Astrocyte (in vitro differentiated cells and primary cell): ENCODE measurements around the gene ENPP6. TPM values are rescaled to one million over a fixed set of nuclear protein-coding genes. Genes with fewer than 3 reads are reported as not detected.
"Not testable (repeated sequence)": the region's sequence is repeated elsewhere in the genome, so short reads cannot be mapped to it uniquely, and the experiment has no call there.

Source experiments
- DNase-seq: peaks from one replicate; pipeline ENCODE4 v3.0.0-alpha.2; 2010; ENCODE audit warnings: low read depth
- FAIRE-seq: peaks from 2 replicates; lab custom pipeline; 2011; peaks lifted over from hg19 to GRCh38; lab: Jason Lieb, UNC
- H2AFZ ChIP-seq: 2 replicates; pipeline ENCODE4 v1.6.0; 2012; ENCODE audit warnings: low read depth, low read length, inconsistent platforms
- H3K27ac ChIP-seq: 2 replicates; pipeline ENCODE4 v1.5.1; 2011; ENCODE audit warnings: low read depth, low read length, inconsistent platforms
- H3K27me3 ChIP-seq: 2 replicates; pipeline ENCODE4 v1.6.0; 2011; ENCODE audit warnings: low read length, inconsistent platforms; ENCODE audit not compliant: insufficient read depth
- H3K36me3 ChIP-seq: 2 replicates; pipeline ENCODE4 v1.5.1; 2011; ENCODE audit warnings: low read length, inconsistent platforms; ENCODE audit not compliant: insufficient read depth
- H3K4me1 ChIP-seq: 2 replicates; pipeline ENCODE4 v1.5.1; 2011; ENCODE audit warnings: low read length, inconsistent platforms; ENCODE audit not compliant: insufficient read depth
- H3K4me2 ChIP-seq: 2 replicates; pipeline ENCODE4 v1.6.0; 2012; ENCODE audit warnings: low read length, inconsistent platforms
- H3K4me3 ChIP-seq: 2 replicates; pipeline ENCODE4 v1.5.1; 2011; ENCODE audit warnings: low read depth, mild to moderate bottlenecking, low read length, inconsistent platforms; ENCODE audit not compliant: insufficient read depth
- H3K79me2 ChIP-seq: 2 replicates; pipeline ENCODE4 v1.6.0; 2012; ENCODE audit warnings: mild to moderate bottlenecking, low read length, inconsistent platforms; ENCODE audit not compliant: insufficient read depth
- H3K9ac ChIP-seq: 2 replicates; pipeline ENCODE4 v1.6.0; 2012; ENCODE audit warnings: mild to moderate bottlenecking, low read length, inconsistent platforms
- H3K9me3 ChIP-seq: 2 replicates; pipeline ENCODE4 v1.5.1; 2012; ENCODE audit warnings: low read depth, mild to moderate bottlenecking, low read length, inconsistent platforms; ENCODE audit not compliant: insufficient read depth
- H4K20me1 ChIP-seq: 2 replicates; pipeline ENCODE4 v1.6.0; 2012; ENCODE audit warnings: low read length, inconsistent platforms; ENCODE audit not compliant: insufficient read depth
- H3K27ac Mint-ChIP-seq: one replicate; pipeline ENCODE4 v1.8.0; 2021; ENCODE audit warnings: mild to moderate bottlenecking, mixed read lengths; ENCODE audit not compliant: unreplicated experiment
- H3K27me3 Mint-ChIP-seq: one replicate; pipeline ENCODE4 v1.8.0; 2021; ENCODE audit warnings: low read depth, mixed read lengths; ENCODE audit not compliant: unreplicated experiment
- H3K36me3 Mint-ChIP-seq: one replicate; pipeline ENCODE4 v1.8.0; 2021; ENCODE audit warnings: low read depth, mixed read lengths; ENCODE audit not compliant: unreplicated experiment
- H3K4me1 Mint-ChIP-seq: one replicate; pipeline ENCODE4 v1.8.0; 2021; ENCODE audit warnings: low read depth, mixed read lengths; ENCODE audit not compliant: unreplicated experiment
- H3K4me3 Mint-ChIP-seq: one replicate; pipeline ENCODE4 v1.8.0; 2021; ENCODE audit warnings: mild to moderate bottlenecking, moderate library complexity, mixed read lengths; ENCODE audit not compliant: unreplicated experiment
- H3K9me3 Mint-ChIP-seq: one replicate; pipeline ENCODE4 v1.8.0; 2021; ENCODE audit warnings: mild to moderate bottlenecking, mixed read lengths; ENCODE audit not compliant: unreplicated experiment
- CTCF ChIP-seq: IDR thresholded peaks from 2 replicates; pipeline ENCODE4 v1.5.1; 2011; ENCODE audit warnings: low read depth, mild to moderate bottlenecking, inconsistent platforms, low read length, moderate library complexity; ENCODE audit not compliant: insufficient read depth
- EZH2 ChIP-seq: IDR thresholded peaks from 2 replicates; pipeline ENCODE4 v1.6.1; 2012; ENCODE audit warnings: mild to moderate bottlenecking, low read length, inconsistent platforms; ENCODE audit not compliant: insufficient read depth
- total RNA-seq: library from RNA; stranded (reverse); gene quantifications from 2 replicates; pipeline ENCODE4 v1.2.1, GENCODE V29; 2021

Gene ENPP6
- total RNA-seq, 1 donor from 2014 or later: 0.50 TPM

- H3K9ac ChIP-seq: no peak overlapping the region
- Mint-ChIP-seq H3K27me3 (peaks cover 19% of the 10 kb centered on the region), H3K4me1 (peaks cover 12% of the 10 kb centered on the region), H3K9me3 (peaks cover 3% of the 10 kb centered on the region), H3K27ac (no peak overlapping the region), H3K4me3 (no peak overlapping the region), H3K36me3 (no peaks in the 10 kb centered on the region)
- no peak for DNase-seq
- no peaks in the 10 kb centered on the region for H3K79me2 ChIP-seq
- no peaks in the 10 kb centered on the region for H4K20me1 ChIP-seq
- H3K36me3 ChIP-seq: no peaks in the 10 kb centered on the region
- no peaks in the 10 kb centered on the region for H3K4me1 ChIP-seq
- H3K4me2 ChIP-seq: no peak overlapping the region
- H3K9me3 ChIP-seq: peaks cover 3% of the 10 kb centered on the region
- no peak overlapping the region for H3K27ac ChIP-seq
- no peak for FAIRE-seq
- no peak overlapping the region for H2AFZ ChIP-seq
- no peak overlapping the region for H3K4me3 ChIP-seq
- H3K27me3 ChIP-seq: no peaks in the 10 kb centered on the region
- TF ChIP-seq CTCF (no peak), EZH2 (no peak)
Measured at GRCh38 chr4:184143770-184144564, 73.7 kb downstream of the ENPP6 start.

GRCh38 chr4:184142121-184143000 is 75.3 kb downstream of the ENPP6 start:
- FAIRE-seq (no peak), DNase-seq (no peak)
- H3K79me2 ChIP-seq: no peaks in the 10 kb centered on the region
- peaks cover 3% of the 10 kb centered on the region for H3K9me3 ChIP-seq
- no peaks in the 10 kb centered on the region for H3K4me1 ChIP-seq
- H2AFZ ChIP-seq: no peak overlapping the region
- no peaks in the 10 kb centered on the region for H3K36me3 Mint-ChIP-seq
- H3K4me2 ChIP-seq: no peak overlapping the region
- H3K9me3 Mint-ChIP-seq: peaks cover 3% of the 10 kb centered on the region
- H3K27me3 ChIP-seq: no peaks in the 10 kb centered on the region
- H3K27ac Mint-ChIP-seq: no peak overlapping the region
- H4K20me1 ChIP-seq: no peaks in the 10 kb centered on the region
- TF ChIP-seq CTCF: no peak
- no peak for TF ChIP-seq EZH2
- H3K27me3 Mint-ChIP-seq: peaks cover 19% of the 10 kb centered on the region
- no peak overlapping the region for H3K27ac ChIP-seq
- H3K4me3 ChIP-seq: no peak overlapping the region
- H3K9ac ChIP-seq: no peak overlapping the region
- H3K4me1 Mint-ChIP-seq: no peaks in the 10 kb centered on the region
- H3K4me3 Mint-ChIP-seq: no peak overlapping the region
- H3K36me3 ChIP-seq: no peaks in the 10 kb centered on the region

GRCh38 chr4:184140901-184141300 is 76.8 kb downstream of the ENPP6 start:
- not testable (repeated sequence) for H2AFZ ChIP-seq, H3K36me3 ChIP-seq, FAIRE-seq, H3K27ac ChIP-seq, H3K9me3 ChIP-seq, H3K4me3 Mint-ChIP-seq, H3K4me1 Mint-ChIP-seq, H3K4me3 ChIP-seq, H4K20me1 ChIP-seq, H3K4me1 ChIP-seq, DNase-seq, H3K9ac ChIP-seq, H3K27ac Mint-ChIP-seq, H3K79me2 ChIP-seq, H3K4me2 ChIP-seq, H3K36me3 Mint-ChIP-seq, H3K27me3 ChIP-seq
- H3K9me3 Mint-ChIP-seq: peaks cover 15% of the 10 kb centered on the region
- peaks cover 16% of the 10 kb centered on the region for H3K27me3 Mint-ChIP-seq
